ENCODE results near the gene CELA2A. TPM values are rescaled to one million over a fixed set of nuclear protein-coding genes. Genes with fewer than 3 reads are reported as not detected.
"Not testable (repeated sequence)": the region's sequence is repeated elsewhere in the genome, so short reads cannot be mapped to it uniquely, and the experiment has no call there.

CELA2A gene
- total and polyA plus RNA-seq, 2 donors (not counting 1 experiment from before 2014, with no cell fraction given), result not detected

DNA sequence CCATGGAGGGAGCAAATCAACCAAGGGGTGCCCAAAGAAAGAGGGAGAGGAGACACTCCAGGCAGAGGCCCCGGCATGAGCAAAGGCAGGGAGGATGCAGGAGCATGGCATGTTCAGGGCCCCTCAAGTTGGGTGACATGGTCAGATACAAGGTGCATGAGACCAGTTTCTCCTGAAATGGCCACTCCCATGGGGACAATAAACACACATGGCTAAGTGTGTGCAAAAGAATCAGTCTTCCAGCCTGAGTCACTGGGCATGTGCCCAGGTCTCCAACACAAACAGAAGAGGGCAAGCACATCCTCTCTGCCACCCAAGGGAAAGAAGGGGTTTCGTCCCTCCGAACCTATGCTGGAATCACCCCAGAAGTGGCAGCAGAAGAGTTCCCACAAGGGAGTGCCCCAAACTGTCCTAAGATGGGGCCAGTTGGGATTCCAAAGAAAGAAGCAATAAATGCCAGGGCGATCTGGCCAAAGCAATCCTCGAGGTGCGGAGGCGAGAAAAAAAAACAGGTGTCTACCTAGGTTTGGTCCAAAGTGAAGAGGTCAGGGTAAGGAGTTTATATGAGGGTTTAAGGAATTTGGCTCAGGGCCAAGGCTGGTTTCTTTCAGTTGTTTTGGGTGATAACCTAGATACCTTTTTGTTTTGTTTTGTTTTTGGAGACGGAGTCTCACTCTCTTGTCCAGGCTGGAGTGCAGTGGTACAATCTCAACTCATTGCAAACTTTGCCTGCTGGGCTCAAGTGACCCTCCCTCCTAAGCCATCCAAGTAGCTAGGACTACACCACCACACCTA lies 54.3 kb downstream of the CELA2A start:
- TF ChIP-seq EZH2 (IDR thresholded peaks at IDR 0.05; ENCODE audit: low read length, missing control alignments), result no peak
- TF ChIP-seq, protein P1, sequence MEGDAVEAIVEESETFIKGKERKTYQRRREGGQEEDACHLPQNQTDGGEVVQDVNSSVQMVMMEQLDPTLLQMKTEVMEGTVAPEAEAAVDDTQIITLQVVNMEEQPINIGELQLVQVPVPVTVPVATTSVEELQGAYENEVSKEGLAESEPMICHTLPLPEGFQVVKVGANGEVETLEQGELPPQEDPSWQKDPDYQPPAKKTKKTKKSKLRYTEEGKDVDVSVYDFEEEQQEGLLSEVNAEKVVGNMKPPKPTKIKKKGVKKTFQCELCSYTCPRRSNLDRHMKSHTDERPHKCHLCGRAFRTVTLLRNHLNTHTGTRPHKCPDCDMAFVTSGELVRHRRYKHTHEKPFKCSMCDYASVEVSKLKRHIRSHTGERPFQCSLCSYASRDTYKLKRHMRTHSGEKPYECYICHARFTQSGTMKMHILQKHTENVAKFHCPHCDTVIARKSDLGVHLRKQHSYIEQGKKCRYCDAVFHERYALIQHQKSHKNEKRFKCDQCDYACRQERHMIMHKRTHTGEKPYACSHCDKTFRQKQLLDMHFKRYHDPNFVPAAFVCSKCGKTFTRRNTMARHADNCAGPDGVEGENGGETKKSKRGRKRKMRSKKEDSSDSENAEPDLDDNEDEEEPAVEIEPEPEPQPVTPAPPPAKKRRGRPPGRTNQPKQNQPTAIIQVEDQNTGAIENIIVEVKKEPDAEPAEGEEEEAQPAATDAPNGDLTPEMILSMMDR (conservative IDR thresholded peaks at IDR 0.05 in 1 of 2, IDR thresholded peaks at IDR 0.05 in 1 of 2; ENCODE audit: low read depth in 1 of 2, low read length in 2 of 2), result no peak
- Histone ChIP-seq H3K9ac (ENCODE audit: insufficient read depth, low read length) (no peak overlapping the region), H3K4me1 (ENCODE audit: control insufficient read depth, extremely low read depth, insufficient read depth, low read length) (peaks cover 3% of the 10 kb centered on the region), H3K4me3 (replicated peaks in 1 of 4; ENCODE audit: control extremely low read depth in 1 of 4, insufficient read depth in 1 of 4, low read depth in 3 of 4, low read length in 4 of 4) (no peak overlapping the region), H4K20me1 (ENCODE audit: control insufficient read depth, extremely low read depth, insufficient read depth, low read length) (no peaks in the 10 kb centered on the region), H3K9me3 (ENCODE audit: control insufficient read depth, insufficient read depth, low read depth, low read length) (no peaks in the 10 kb centered on the region), H3K36me3 (ENCODE audit: control insufficient read depth, insufficient read depth, low read length) (no peaks in the 10 kb centered on the region), H3K79me2 (ENCODE audit: control insufficient read depth, insufficient read depth, low read length) (no peaks in the 10 kb centered on the region), H3K27me3 (ENCODE audit: control insufficient read depth, insufficient read depth, low read length) (no peaks in the 10 kb centered on the region), H3K27ac (ENCODE audit: insufficient read depth, low read length) (no peak overlapping the region), H2AFZ (ENCODE audit: low read length) (no peak overlapping the region), H3K4me2 (ENCODE audit: extremely low read depth, insufficient read depth, low read length) (no peak overlapping the region)
- peak in 1 of 2 donors; percentile 4 for DNase-seq (ENCODE audit: low read depth in 2 of 2)

DNA sequence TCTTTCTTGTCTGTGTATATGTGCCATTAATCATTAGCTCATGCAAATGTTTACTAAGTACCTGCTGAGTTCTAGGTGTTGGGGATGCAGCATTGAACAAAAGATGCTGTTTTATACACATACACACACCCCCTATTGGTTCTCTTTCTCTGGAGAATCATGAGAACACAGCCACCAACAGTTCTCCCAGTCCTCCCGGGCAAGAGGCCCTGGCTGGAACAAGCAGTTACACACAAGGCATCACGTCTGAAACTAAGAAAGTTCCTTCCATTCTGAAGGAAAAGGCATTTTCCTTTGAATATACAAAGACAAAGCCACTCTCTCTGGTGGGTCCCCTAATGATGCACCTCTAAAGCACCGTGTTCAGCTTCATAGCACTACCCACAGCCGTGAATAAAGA lies 56.7 kb downstream of the CELA2A start:
- no peak overlapping the region for H3K27ac ChIP-seq (ENCODE audit: insufficient read depth, low read length)
- H3K36me3 ChIP-seq (ENCODE audit: control insufficient read depth, insufficient read depth, low read length), result no peaks in the 10 kb centered on the region
- H3K27me3 ChIP-seq (ENCODE audit: control insufficient read depth, insufficient read depth, low read length), result no peaks in the 10 kb centered on the region
- H3K9me3 ChIP-seq (ENCODE audit: control insufficient read depth, insufficient read depth, low read depth, low read length), result no peaks in the 10 kb centered on the region
- DNase-seq (ENCODE audit: low read depth in 2 of 2), result no peak
- H2AFZ ChIP-seq (ENCODE audit: low read length), result no peak overlapping the region
- TF ChIP-seq, protein P1 (conservative IDR thresholded peaks at IDR 0.05 in 1 of 2, IDR thresholded peaks at IDR 0.05 in 1 of 2; ENCODE audit: low read depth in 1 of 2, low read length in 2 of 2), result no peak
- TF ChIP-seq EZH2 (IDR thresholded peaks at IDR 0.05; ENCODE audit: low read length, missing control alignments), result no peak
- no peaks in the 10 kb centered on the region for H4K20me1 ChIP-seq (ENCODE audit: control insufficient read depth, extremely low read depth, insufficient read depth, low read length)
- H3K4me1 ChIP-seq (ENCODE audit: control insufficient read depth, extremely low read depth, insufficient read depth, low read length), result peaks cover 3% of the 10 kb centered on the region
- H3K4me3 ChIP-seq (replicated peaks in 1 of 4; ENCODE audit: control extremely low read depth in 1 of 4, insufficient read depth in 1 of 4, low read depth in 3 of 4, low read length in 4 of 4), result no peak overlapping the region
- H3K4me2 ChIP-seq (ENCODE audit: extremely low read depth, insufficient read depth, low read length), result no peak overlapping the region
- no peaks in the 10 kb centered on the region for H3K79me2 ChIP-seq (ENCODE audit: control insufficient read depth, insufficient read depth, low read length)
- H3K9ac ChIP-seq (ENCODE audit: insufficient read depth, low read length), result no peak overlapping the region

DNA sequence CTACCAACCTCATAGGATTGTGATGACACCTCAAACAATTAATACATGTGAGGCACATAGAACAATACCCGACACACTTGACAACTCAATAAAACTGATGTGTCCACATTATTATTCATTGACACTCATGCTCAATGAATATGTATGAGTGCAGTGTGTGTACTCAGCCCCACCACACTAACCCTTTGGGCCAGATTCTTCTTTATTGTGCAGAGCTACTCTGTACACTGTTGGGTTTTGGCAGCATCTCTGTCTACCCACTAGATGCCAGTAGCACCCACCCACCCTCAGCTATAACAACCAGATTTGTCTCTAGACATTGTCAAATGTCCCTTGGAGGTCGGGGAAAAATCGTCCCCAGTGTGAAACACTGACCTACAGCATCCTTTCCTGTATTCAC lies 57.4 kb downstream of the CELA2A start:
- no peaks in the 10 kb centered on the region for H3K36me3 ChIP-seq (ENCODE audit: control insufficient read depth, insufficient read depth, low read length)
- no peaks in the 10 kb centered on the region for H3K79me2 ChIP-seq (ENCODE audit: control insufficient read depth, insufficient read depth, low read length)
- no peak overlapping the region for H3K4me3 ChIP-seq (replicated peaks in 1 of 4; ENCODE audit: control extremely low read depth in 1 of 4, insufficient read depth in 1 of 4, low read depth in 3 of 4, low read length in 4 of 4)
- TF ChIP-seq, protein P1 (conservative IDR thresholded peaks at IDR 0.05 in 1 of 2, IDR thresholded peaks at IDR 0.05 in 1 of 2; ENCODE audit: low read depth in 1 of 2, low read length in 2 of 2), result no peak
- TF ChIP-seq EZH2 (IDR thresholded peaks at IDR 0.05; ENCODE audit: low read length, missing control alignments), result no peak
- H3K4me2 ChIP-seq (ENCODE audit: extremely low read depth, insufficient read depth, low read length), result no peak overlapping the region
- peaks cover 3% of the 10 kb centered on the region for H3K4me1 ChIP-seq (ENCODE audit: control insufficient read depth, extremely low read depth, insufficient read depth, low read length)
- H4K20me1 ChIP-seq (ENCODE audit: control insufficient read depth, extremely low read depth, insufficient read depth, low read length), result no peaks in the 10 kb centered on the region
- DNase-seq (ENCODE audit: low read depth in 2 of 2), result no peak
- H3K9me3 ChIP-seq (ENCODE audit: control insufficient read depth, insufficient read depth, low read depth, low read length), result no peaks in the 10 kb centered on the region
- H2AFZ ChIP-seq (ENCODE audit: low read length), result no peak overlapping the region
- no peaks in the 10 kb centered on the region for H3K27me3 ChIP-seq (ENCODE audit: control insufficient read depth, insufficient read depth, low read length)
- no peak overlapping the region for H3K27ac ChIP-seq (ENCODE audit: insufficient read depth, low read length)
- no peak overlapping the region for H3K9ac ChIP-seq (ENCODE audit: insufficient read depth, low read length)

DNA sequence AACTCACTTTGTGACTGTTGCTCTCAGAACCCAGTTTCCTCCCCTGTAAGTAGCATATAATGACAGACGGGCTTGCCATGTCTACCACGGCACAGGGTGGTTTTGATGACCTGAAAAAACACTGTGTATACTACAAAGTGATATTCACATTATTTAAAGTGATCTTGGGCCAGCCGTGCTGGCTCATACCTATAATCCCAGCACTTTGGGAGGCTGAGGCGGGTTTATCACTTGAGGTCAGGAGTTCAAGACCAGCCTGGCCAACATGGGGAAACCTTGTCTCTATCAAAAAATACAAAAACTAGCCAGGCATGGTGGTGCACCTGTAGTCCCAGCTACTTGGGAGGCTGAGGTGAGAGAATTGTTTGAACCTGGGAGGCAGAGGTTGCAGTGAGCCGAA lies 58.0 kb downstream of the CELA2A start:
- DNase-seq (ENCODE audit: low read depth in 2 of 2); H2AFZ ChIP-seq (ENCODE audit: low read length); H3K9ac ChIP-seq (ENCODE audit: insufficient read depth, low read length); H3K79me2 ChIP-seq (ENCODE audit: control insufficient read depth, insufficient read depth, low read length); H3K4me1 ChIP-seq (ENCODE audit: control insufficient read depth, extremely low read depth, insufficient read depth, low read length); H3K27me3 ChIP-seq (ENCODE audit: control insufficient read depth, insufficient read depth, low read length); H3K4me3 ChIP-seq (replicated peaks in 1 of 4; ENCODE audit: control extremely low read depth in 1 of 4, insufficient read depth in 1 of 4, low read depth in 3 of 4, low read length in 4 of 4); H3K27ac ChIP-seq (ENCODE audit: insufficient read depth, low read length); H3K36me3 ChIP-seq (ENCODE audit: control insufficient read depth, insufficient read depth, low read length); H3K9me3 ChIP-seq (ENCODE audit: control insufficient read depth, insufficient read depth, low read depth, low read length); H3K4me2 ChIP-seq (ENCODE audit: extremely low read depth, insufficient read depth, low read length); H4K20me1 ChIP-seq (ENCODE audit: control insufficient read depth, extremely low read depth, insufficient read depth, low read length): not testable (repeated sequence)
